PC-3 (cell line): Measurements from ENCODE around the gene CCDC28B. TPM values are rescaled to one million over a fixed set of nuclear protein-coding genes. Genes with fewer than 3 reads are reported as not detected.

ENCODE experiments used
- ATAC-seq: fragments of 200-7000 bp; cut with Tn5 transposase; 2 replicates; pipeline ENCODE4 v1.9.1; 2020; ENCODE audit warnings: mild to moderate bottlenecking, moderate library complexity
- BruUV-seq: library from RNA; stranded (reverse); fragments of 400-500 nt; replicated peaks from 2 replicates; lab custom pipeline; 2021; lab: Mats Ljungman, UMichigan
- CTCF ChIA-PET: fragments of 300-600 bp; sonication (Branson Sonifier 250); formaldehyde crosslinking; loops from one replicate; lab custom pipeline; 2022; ENCODE audit warnings: antibody characterized with exemption; lab: Charles Lee
- POLR2A ChIA-PET: fragments of 300-600 bp; sonication (Branson Sonifier 250); formaldehyde crosslinking; loops from one replicate; lab custom pipeline; 2022; ENCODE audit warnings: antibody characterized with exemption; ENCODE audit not compliant: unreplicated experiment; lab: Charles Lee
- DNase-seq: peaks from one replicate; pipeline ENCODE4 v3.0.0-alpha.2; 2015
- H2AFZ ChIP-seq: fragments of 300-600 bp; sonication (generic); 2 replicates; pipeline ENCODE4 v1.6.0; 2016; ENCODE audit warnings: antibody characterized with exemption, low read length
- H3F3A ChIP-seq: fragments of 300-600 bp; sonication (generic); one replicate; pipeline ENCODE4 v1.6.0; 2017; ENCODE audit warnings: antibody characterized with exemption, low read length, control low read depth, mild to moderate bottlenecking; ENCODE audit not compliant: unreplicated experiment
- H3K27ac ChIP-seq: fragments of 300-600 bp; sonication (generic); 2 replicates; pipeline ENCODE4 v1.5.1; 2016; ENCODE audit warnings: mild to moderate bottlenecking, low read length
- H3K27me3 ChIP-seq: fragments of 300-600 bp; sonication (generic); 2 replicates; pipeline ENCODE4 v1.6.1; 2016; ENCODE audit warnings: low read length, mixed read lengths
- H3K36me3 ChIP-seq: fragments of 300-600 bp; sonication (generic); 2 replicates; pipeline ENCODE4 v1.6.1; 2016; ENCODE audit warnings: low read depth, mixed run types, low read length, mixed read lengths
- H3K4me1 ChIP-seq: fragments of 300-600 bp; sonication (generic); 2 replicates; pipeline ENCODE4 v1.5.1; 2016; ENCODE audit warnings: low read length; ENCODE audit not compliant: insufficient read depth
- H3K4me2 ChIP-seq: fragments of 300-600 bp; sonication (generic); 2 replicates; pipeline ENCODE4 v1.6.0; 2016; ENCODE audit warnings: low read length
- H3K4me3 ChIP-seq: fragments of 300-600 bp; sonication (generic); 2 replicates; pipeline ENCODE4 v1.5.1; 2016; ENCODE audit warnings: mild to moderate bottlenecking, low read length, mixed read lengths
- H3K79me2 ChIP-seq: fragments of 300-600 bp; sonication (generic); 2 replicates; pipeline ENCODE4 v1.6.1; 2017; ENCODE audit warnings: low read length, mixed read lengths
- H3K9ac ChIP-seq: fragments of 300-600 bp; sonication (generic); 2 replicates; pipeline ENCODE4 v1.6.0; 2016; ENCODE audit warnings: mild to moderate bottlenecking, low read length
- H3K9me2 ChIP-seq: fragments of 300-600 bp; sonication (generic); replicated peaks from 2 replicates; pipeline ENCODE4 v1.6.1; 2016; ENCODE audit warnings: mixed run types, low read length, mixed read lengths
- H3K9me3 ChIP-seq: fragments of 300-600 bp; sonication (generic); 2 replicates; pipeline ENCODE4 v1.6.1; 2016; ENCODE audit warnings: low read length, mixed read lengths
- H4K20me1 ChIP-seq: fragments of 300-600 bp; sonication (generic); 2 replicates; pipeline ENCODE4 v1.6.1; 2016; ENCODE audit warnings: low read length, mixed read lengths
- CTCF ChIP-seq: fragments of 300-600 bp; sonication (generic); conservative IDR thresholded peaks from 2 replicates; pipeline ENCODE4 v1.5.1; 2017; ENCODE audit warnings: antibody characterized with exemption, low read depth, mild to moderate bottlenecking, low read length
- EZH2 ChIP-seq: fragments of 300-600 bp; sonication (generic); IDR thresholded peaks from one replicate; pipeline ENCODE4 v1.6.1; 2017; ENCODE audit warnings: antibody characterized with exemption, mild to moderate bottlenecking, low read length; ENCODE audit not compliant: unreplicated experiment
- EZH2phosphoT487 ChIP-seq: fragments of 300-600 bp; sonication (generic); IDR thresholded peaks from 2 replicates; pipeline ENCODE4 v1.6.1; 2018; ENCODE audit warnings: mild to moderate bottlenecking, antibody characterized with exemption, low read length, borderline replicate concordance
- intact Hi-C: fragments of 100-400 bp; cut with micrococcal nuclease; formaldehyde crosslinking; loops from 2 replicates; pipeline ENCODE4 v1.9.0; 2023
- total RNA-seq: library from RNA; depleted of rRNA; stranded (reverse); fragments of >200 nt; gene quantifications from 2 replicates; pipeline ENCODE4 v1.2.3, GENCODE V29; 2014

The CCDC28B gene
- total RNA-seq, 1 experiment from 2014 or later: 4.7 TPM

- H3K9ac ChIP-seq: peak overlapping the region; percentile 56
- peak overlapping the region; percentile 81 for H3K4me3 ChIP-seq
- H3K36me3 ChIP-seq: no peaks in the 10 kb centered on the region
- no peaks in the 10 kb centered on the region for H3K9me2 ChIP-seq
- TSS peak; percentile 70 for BruUV-seq
- peak overlapping the region; percentile 82 for H2AFZ ChIP-seq
- DNase-seq (peak; percentile 75), ATAC-seq (peak; percentile 63)
- intact Hi-C loops: loop anchor here (2.0 to 5.0 kb wide), 2 partner anchors 52 to 92 kb away; partner anchors contain the start of gene HDAC1
- H3F3A ChIP-seq: peaks cover 6% of the 10 kb centered on the region
- peak overlapping the region; percentile 29 for H3K27ac ChIP-seq
- CTCF ChIA-PET: interaction anchor here (0.9 to 1.9 kb wide), 3 partner anchors 24 to 81 kb away, joined by 4 to 17 read pairs (median 8); no protein-coding TSS in a partner anchor
- POLR2A ChIA-PET: interaction anchor here (0.5 to 1.1 kb wide), 5 partner anchors 25 to 82 kb away, joined by 3 to 5 read pairs (median 3); no protein-coding TSS in a partner anchor
- TF ChIP-seq EZH2: no peak
- peak; percentile 51 for TF ChIP-seq CTCF
- no peak for TF ChIP-seq EZH2phosphoT487
- peaks cover 31% of the 10 kb centered on the region for H3K4me1 ChIP-seq
- H3K4me2 ChIP-seq: peak overlapping the region; percentile 95
- no peaks in the 10 kb centered on the region for H3K9me3 ChIP-seq
- no peaks in the 10 kb centered on the region for H3K27me3 ChIP-seq
- no peaks in the 10 kb centered on the region for H4K20me1 ChIP-seq
- H3K79me2 ChIP-seq: no peaks in the 10 kb centered on the region
Measured at GRCh38 chr1:32240140-32240951, 40.0 kb downstream of the CCDC28B start.

GRCh38 chr1:32241001-32241763 is 40.8 kb downstream of the CCDC28B start:
- peak; percentile 62 for ATAC-seq
- intact Hi-C loops: loop anchor here (2.0 to 5.0 kb wide), 2 partner anchors 52 to 91 kb away; partner anchors contain the start of gene HDAC1

More at GRCh38 chr1:32241001-32241763, 40.8 kb downstream of the CCDC28B start:
- TF ChIP-seq EZH2 (no peak), EZH2phosphoT487 (no peak), CTCF (no peak)
- peaks cover 24% of the 10 kb centered on the region for H3K4me1 ChIP-seq
- H3K79me2 ChIP-seq: no peaks in the 10 kb centered on the region
- ChIA-PET POLR2A (interaction anchor here (0.5 to 1.1 kb wide), 2 partner anchors 50 to 81 kb away, joined by 3 read pairs; no protein-coding TSS in a partner anchor), CTCF (interaction anchor here (0.9 to 1.9 kb wide), 4 partner anchors 25 to 80 kb away, joined by 3 to 17 read pairs (median 6); partner anchors contain the start of gene HDAC1)
- H3K4me2 ChIP-seq: peak overlapping the region; percentile 95
- H3F3A ChIP-seq: no peaks in the 10 kb centered on the region
- H2AFZ ChIP-seq: peak overlapping the region; percentile 82
- peak overlapping the region; percentile 29 for H3K27ac ChIP-seq
- BruUV-seq: no TSS peak
- H3K36me3 ChIP-seq: no peaks in the 10 kb centered on the region
- H4K20me1 ChIP-seq: no peaks in the 10 kb centered on the region
- no peaks in the 10 kb centered on the region for H3K9me2 ChIP-seq
- peak overlapping the region; percentile 56 for H3K9ac ChIP-seq
- no peaks in the 10 kb centered on the region for H3K9me3 ChIP-seq
- peak overlapping the region; percentile 81 for H3K4me3 ChIP-seq
- DNase-seq: peak; percentile 57
- no peaks in the 10 kb centered on the region for H3K27me3 ChIP-seq
